ENCODE results near the gene CDC25A.

The CDC25A gene

GRCh38 chr3:48107227-48107626, 81.0 kb downstream of the CDC25A start:
- DNase-seq (ENCODE audit: low read depth in 3 of 3), result no peak

All from stimulated activated CD4-positive, alpha-beta T cell treated with anti-CD3 and anti-CD28 coated beads, TNF-alpha, amount 100 ng/mL, for 24 hours (primary cell).